ENCODE data around the gene SMYD3. TPM values are rescaled to one million over a fixed set of nuclear protein-coding genes. Genes with fewer than 3 reads are reported as not detected.
A peak's percentile ranks its signal among the peaks of the same experiment; 100 is the strongest.

SMYD3 gene
- total RNA-seq = 5.6 TPM
- long read RNA-seq, partial matches to known transcripts = 0 of 4 reads
- long read RNA-seq, other reads (novel, unspliced or antisense) = 4 of 4 reads

DNA sequence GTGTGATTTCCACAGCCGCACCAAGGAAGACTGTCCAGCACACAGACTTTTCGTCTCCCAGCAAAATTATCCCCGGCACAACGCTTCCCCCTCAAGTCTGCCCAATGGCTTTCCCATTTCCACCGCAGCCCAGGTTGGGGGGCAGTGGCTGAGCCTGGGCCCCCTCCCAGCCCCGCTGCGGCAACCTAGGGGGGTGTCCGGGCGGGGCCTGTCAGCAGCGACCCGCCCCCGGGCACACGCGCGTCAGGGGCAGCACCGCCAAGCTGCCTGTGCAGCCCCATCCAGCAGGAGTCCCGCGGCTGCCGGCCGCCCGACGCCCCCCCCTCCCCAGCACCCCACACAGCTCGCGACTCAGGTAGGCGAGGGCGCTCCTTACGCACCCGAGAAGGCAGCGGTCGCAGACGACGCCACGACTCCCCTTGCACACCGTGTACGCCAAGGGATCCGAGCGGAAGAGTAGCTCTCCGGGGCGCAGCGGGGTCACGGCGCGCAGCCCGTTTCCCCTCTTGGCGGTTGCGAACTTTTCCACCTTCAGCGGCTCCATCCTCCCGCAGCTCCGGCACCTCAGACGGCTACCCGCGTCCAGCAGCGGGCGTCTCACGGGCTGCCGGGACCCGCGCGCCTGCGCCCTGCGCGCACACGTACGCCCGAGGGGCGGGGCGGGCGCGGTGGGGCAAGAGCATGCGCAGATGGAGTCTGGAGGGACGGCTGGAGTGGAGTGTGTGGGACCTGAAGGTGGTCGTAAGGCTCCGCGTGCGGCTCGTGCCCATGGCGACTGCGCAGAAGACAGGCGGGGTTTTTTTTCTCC lies at the start of gene SMYD3:
Gene SMYD3, minus strand, starts transcription at position 606 of the 808 bp plus-strand sequence.
- intact Hi-C loops (cut with DNase I) = loop anchor here (5.0 kb wide), 1 partner anchor 60 kb away; the partner anchor contains the start of genes CNST and TFB2M

GRCh38 chr1:246554201-246554600 lies 47.1 kb upstream of the SMYD3 start:
- intact Hi-C loops (cut with DNase I) = no loop called here
- DNase-seq (ENCODE audit: low spot score) = no peak

More for the DNA sequence above, at the start of gene SMYD3:
- DNase-seq (ENCODE audit: low spot score) = peak; percentile 89

DNA sequence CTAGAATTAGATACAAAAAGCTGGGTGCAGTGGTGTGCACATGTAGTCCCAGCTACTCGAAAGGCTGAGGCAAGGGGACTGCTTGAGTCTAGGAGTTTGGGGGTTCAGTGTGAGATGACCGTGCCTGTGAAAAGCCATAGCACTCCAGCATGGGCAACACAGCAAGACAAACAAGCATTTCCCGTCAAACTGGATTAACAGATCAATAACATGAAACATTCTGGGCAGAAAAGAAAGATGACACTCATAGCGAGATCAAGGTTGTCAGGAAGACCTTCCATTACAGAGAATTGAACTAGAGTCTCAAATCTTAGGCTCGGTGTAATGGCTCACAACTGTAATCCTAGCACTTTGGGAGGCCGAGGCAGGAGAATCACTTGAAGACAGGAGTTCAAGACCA lies 45.0 kb upstream of the SMYD3 start:
- intact Hi-C loops (cut with DNase I) = no loop called here
- no peak for DNase-seq (ENCODE audit: low spot score)

GRCh38 chr1:246550402-246550801 lies 43.3 kb upstream of the SMYD3 start:
- no peak for DNase-seq (ENCODE audit: low spot score)
- intact Hi-C loops (cut with DNase I) = no loop called here

DNA sequence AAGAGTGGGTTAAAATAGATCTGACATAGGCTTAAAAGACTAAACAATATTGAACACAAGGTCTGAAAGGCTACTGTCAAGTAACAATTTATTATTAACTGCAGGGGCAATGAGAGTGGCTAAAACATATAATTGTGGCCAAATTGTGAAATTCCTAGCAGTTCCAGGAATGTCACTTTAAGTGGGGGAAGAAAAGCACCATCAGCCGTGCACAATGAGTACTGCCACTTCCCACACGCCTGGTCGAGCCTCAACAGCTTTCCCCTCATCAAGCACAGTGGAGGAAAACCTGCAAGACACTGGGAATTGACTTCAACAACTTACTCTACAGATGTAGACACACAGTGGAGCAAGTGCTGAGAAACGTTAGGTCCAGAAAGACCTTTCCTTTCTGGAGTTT lies 42.6 kb upstream of the SMYD3 start:
- intact Hi-C loops (cut with DNase I) = no loop called here
- DNase-seq (ENCODE audit: low spot score) = no peak

GRCh38 chr1:246544001-246544400 lies 36.9 kb upstream of the SMYD3 start:
- intact Hi-C loops (cut with DNase I) = no loop called here
- DNase-seq (ENCODE audit: low spot score) = no peak

- no peak for DNase-seq (ENCODE audit: low spot score)
- intact Hi-C loops (cut with DNase I) = no loop called here
Measured at GRCh38 chr1:246540738-246541491, 33.8 kb upstream of the SMYD3 start.

DNA sequence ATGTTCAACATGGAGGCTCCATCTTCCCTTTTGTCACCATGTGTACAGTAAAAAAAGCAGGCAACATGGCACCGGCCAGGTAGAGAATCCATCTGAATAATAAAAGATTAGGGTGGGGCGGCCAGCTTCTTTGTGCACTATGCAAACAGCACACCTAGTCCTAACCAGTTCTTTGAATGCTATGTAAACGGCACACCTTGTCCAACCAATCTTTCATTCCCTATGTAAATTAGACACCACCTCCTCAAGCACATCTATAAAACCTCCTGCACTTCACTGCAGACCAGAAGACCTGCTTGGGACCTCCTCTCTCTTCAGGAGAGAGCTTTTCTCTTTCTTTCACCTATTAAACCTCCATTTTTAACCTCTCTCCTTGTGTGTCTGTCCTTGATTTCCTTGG lies 30.8 kb upstream of the SMYD3 start:
- intact Hi-C loops (cut with DNase I) = no loop called here
- DNase-seq (ENCODE audit: low spot score) = no peak

GRCh38 chr1:246537441-246537840 lies 30.4 kb upstream of the SMYD3 start:
- intact Hi-C loops (cut with DNase I) = no loop called here
- no peak for DNase-seq (ENCODE audit: low spot score)

- intact Hi-C loops (cut with DNase I) = no loop called here
- DNase-seq (ENCODE audit: low spot score) = no peak
Measured at GRCh38 chr1:246534114-246534513, 27.0 kb upstream of the SMYD3 start.

- DNase-seq (ENCODE audit: low spot score) = no peak
- intact Hi-C loops (cut with DNase I) = no loop called here
Measured at GRCh38 chr1:246533371-246533905, 26.4 kb upstream of the SMYD3 start.

DNA sequence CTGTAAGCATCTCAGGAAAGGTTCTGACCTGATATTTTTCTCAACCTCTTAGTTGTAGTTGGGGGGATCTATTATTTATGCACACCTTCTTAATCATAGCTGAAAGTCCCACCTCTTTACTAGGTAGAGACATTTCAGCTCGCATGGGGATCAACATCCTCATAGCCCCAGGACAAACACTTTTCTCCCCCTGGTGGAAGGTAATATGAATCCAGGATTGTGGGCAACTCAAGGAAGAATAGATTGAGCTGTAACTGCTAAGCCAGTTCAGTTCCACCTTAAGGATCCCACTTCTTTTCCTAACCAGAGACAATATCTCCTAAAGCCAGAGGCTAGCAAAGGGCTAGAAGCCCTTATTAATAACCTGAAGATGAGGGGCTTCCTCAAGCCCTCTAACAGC lies 25.4 kb upstream of the SMYD3 start:
- no peak for DNase-seq (ENCODE audit: low spot score)
- intact Hi-C loops (cut with DNase I) = no loop called here

- intact Hi-C loops (cut with DNase I) = no loop called here
- DNase-seq (ENCODE audit: low spot score) = no peak
Measured at GRCh38 chr1:246530482-246530881, 23.4 kb upstream of the SMYD3 start.

DNA sequence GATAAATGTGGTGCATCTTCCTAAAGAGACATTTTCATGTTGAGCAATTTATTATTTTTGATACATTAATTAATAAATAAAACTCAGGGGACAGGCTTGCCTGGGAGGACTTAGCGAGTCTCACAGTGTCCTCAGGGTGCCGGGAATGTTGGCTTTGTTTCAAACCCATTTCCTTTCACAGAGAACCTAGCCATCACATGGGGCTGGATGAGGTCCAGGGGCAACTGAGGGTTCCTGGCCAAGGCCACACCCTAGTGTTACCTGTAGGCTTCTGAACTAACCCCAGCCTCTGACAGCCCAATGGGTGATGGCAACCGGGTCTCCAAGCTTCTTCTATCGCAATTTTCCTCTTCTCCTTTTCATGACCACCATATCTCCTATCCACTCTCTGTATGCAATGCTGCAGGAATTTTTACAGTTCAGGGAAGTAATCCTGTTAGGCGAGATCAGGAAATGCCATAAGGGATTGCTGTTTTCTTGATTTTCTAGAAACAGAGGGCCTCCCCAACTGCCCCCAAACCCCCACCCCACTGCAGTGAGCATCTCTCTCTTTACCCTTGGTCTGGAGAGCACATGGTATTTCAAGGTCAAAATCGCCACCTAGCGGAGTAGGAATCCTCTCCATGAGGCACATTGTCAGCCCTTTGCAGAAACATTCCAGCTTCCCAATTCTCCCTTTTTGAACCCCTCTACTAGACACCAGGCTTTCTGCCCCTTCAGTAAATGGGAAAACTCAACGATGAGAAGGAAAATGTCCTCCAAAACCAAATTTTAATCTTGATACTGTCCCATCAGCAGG lies 22.1 kb upstream of the SMYD3 start:
- intact Hi-C loops (cut with DNase I) = no loop called here
- no peak for DNase-seq (ENCODE audit: low spot score)

- DNase-seq (ENCODE audit: low spot score) = no peak
- intact Hi-C loops (cut with DNase I) = no loop called here
Measured at GRCh38 chr1:246527402-246528088, 20.5 kb upstream of the SMYD3 start.

DNA sequence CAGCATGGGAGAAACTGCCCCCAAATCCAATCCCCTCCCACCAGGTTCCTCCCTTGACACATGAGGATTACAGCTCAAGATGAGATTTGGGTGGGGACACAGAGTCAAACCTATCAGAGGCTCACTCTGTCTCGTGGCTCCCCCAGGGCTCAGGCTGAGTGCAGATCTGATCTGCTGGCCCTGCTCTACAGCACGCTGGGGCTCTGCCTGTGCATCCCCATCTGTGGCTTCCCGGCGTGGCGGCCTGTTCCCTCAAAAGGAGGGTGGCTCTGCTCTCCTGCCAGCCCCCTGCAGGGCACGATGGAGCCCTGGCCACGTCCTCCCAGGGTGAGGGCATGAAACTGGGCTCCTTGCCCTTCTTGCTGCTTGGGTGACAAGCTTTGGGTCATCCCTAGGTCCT lies 19.8 kb upstream of the SMYD3 start:
- DNase-seq (ENCODE audit: low spot score) = no peak
- intact Hi-C loops (cut with DNase I) = no loop called here

GRCh38 chr1:246526380-246526779 lies 19.3 kb upstream of the SMYD3 start:
- intact Hi-C loops (cut with DNase I) = no loop called here
- no peak for DNase-seq (ENCODE audit: low spot score)

GRCh38 chr1:246519514-246519913 lies 12.4 kb upstream of the SMYD3 start:
- DNase-seq (ENCODE audit: low spot score) = no peak
- intact Hi-C loops (cut with DNase I) = no loop called here

Measured in cardiac septum (tissue), 1 donor.